Lower leg skin (tissue), 4 donors: Measurements from ENCODE around the gene TTC9C. TPM values are rescaled to one million over a fixed set of nuclear protein-coding genes. Genes with fewer than 3 reads are reported as not detected.

Experiments
- DNase-seq, 2 donors: peaks; one replicate each; pipeline ENCODE4 v3.0.0-alpha.2; 2019; ENCODE audit warnings: low spot score in 2 of 2
- H3K4me3 ChIP-seq: fragments of 200-600 bp; sonication (generic); 2 replicates; pipeline ENCODE4 v1.5.1; 2017; ENCODE audit warnings: mild to moderate bottlenecking, low read depth; ENCODE audit not compliant: poor library complexity, severe bottlenecking
- POLR2A ChIP-seq, 2 donors: fragments of 450-650 bp; IDR thresholded peaks; one replicate each; pipeline ENCODE4 v1.6.1; 2016 to 2017; ENCODE audit warnings: antibody characterized with exemption in 2 of 2, mild to moderate bottlenecking in 1 of 2, moderate library complexity in 1 of 2
- whole genome bisulfite sequencing, 2 donors: methylation state at CpG; one replicate each; pipeline ENCODE4 v1.1.5; 2018; 5-methylcytosine and 5-hydroxymethylcytosine counted together
- intact Hi-C: fragments of 100-400 bp; cut with DNase I; formaldehyde crosslinking; loops from one replicate; pipeline ENCODE4 v1.15.0; 2023; ENCODE audit warnings: low total_unique reads
- total RNA-seq, 4 donors: library from RNA; depleted of rRNA; stranded (reverse); fragments of >200 nt; gene quantifications; one replicate each; pipeline ENCODE4 v1.1.0, GENCODE V29; 2016
- TF ChIP-seq, protein P1 (sequence below), 3 donors: fragments of 450-650 bp; IDR thresholded peaks; one replicate each; pipeline ENCODE4 v1.5.1; 2016; ENCODE audit warnings: antibody characterized with exemption in 3 of 3, mild to moderate bottlenecking in 3 of 3, moderate library complexity in 2 of 3

The TTC9C gene
- total RNA-seq, 4 donors from 2014 or later, result 23.7 to 44.7 (median 33.9) TPM

DNA sequence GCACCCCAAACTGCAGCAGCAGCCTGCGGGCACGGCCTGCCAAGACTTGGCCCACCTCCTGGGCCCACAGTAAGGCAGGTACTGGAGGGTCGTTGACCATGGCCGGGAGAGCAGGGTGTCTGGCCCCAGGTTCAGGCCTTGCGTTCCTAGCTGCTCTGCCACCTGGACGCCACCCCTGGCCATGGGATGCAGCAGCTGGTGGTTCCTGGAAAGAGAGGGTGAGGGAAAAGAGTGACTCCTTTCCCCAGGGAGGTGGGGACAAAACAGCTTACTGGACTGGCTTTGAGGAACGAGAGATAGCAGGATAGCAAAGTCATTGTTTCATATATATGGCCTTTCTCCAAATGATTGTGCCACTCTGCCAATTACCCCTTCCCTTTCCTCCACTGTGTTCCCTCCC, 22.9 kb upstream of the TTC9C start:
- intact Hi-C loops, result loop anchor here (10.0 kb wide), 1 partner anchor 321 kb away; no protein-coding TSS in a partner anchor
- DNase-seq, result no peak
- 37 to 53% methylated on average over 7 of the region's 7 CpGs for WGBS, 2 donors
- H3K4me3 ChIP-seq, result no peak overlapping the region
- TF ChIP-seq, protein P1, sequence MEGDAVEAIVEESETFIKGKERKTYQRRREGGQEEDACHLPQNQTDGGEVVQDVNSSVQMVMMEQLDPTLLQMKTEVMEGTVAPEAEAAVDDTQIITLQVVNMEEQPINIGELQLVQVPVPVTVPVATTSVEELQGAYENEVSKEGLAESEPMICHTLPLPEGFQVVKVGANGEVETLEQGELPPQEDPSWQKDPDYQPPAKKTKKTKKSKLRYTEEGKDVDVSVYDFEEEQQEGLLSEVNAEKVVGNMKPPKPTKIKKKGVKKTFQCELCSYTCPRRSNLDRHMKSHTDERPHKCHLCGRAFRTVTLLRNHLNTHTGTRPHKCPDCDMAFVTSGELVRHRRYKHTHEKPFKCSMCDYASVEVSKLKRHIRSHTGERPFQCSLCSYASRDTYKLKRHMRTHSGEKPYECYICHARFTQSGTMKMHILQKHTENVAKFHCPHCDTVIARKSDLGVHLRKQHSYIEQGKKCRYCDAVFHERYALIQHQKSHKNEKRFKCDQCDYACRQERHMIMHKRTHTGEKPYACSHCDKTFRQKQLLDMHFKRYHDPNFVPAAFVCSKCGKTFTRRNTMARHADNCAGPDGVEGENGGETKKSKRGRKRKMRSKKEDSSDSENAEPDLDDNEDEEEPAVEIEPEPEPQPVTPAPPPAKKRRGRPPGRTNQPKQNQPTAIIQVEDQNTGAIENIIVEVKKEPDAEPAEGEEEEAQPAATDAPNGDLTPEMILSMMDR (IDR thresholded peaks at IDR 0.05), result no peak
- no peak for TF ChIP-seq POLR2A (IDR thresholded peaks at IDR 0.05)

DNA sequence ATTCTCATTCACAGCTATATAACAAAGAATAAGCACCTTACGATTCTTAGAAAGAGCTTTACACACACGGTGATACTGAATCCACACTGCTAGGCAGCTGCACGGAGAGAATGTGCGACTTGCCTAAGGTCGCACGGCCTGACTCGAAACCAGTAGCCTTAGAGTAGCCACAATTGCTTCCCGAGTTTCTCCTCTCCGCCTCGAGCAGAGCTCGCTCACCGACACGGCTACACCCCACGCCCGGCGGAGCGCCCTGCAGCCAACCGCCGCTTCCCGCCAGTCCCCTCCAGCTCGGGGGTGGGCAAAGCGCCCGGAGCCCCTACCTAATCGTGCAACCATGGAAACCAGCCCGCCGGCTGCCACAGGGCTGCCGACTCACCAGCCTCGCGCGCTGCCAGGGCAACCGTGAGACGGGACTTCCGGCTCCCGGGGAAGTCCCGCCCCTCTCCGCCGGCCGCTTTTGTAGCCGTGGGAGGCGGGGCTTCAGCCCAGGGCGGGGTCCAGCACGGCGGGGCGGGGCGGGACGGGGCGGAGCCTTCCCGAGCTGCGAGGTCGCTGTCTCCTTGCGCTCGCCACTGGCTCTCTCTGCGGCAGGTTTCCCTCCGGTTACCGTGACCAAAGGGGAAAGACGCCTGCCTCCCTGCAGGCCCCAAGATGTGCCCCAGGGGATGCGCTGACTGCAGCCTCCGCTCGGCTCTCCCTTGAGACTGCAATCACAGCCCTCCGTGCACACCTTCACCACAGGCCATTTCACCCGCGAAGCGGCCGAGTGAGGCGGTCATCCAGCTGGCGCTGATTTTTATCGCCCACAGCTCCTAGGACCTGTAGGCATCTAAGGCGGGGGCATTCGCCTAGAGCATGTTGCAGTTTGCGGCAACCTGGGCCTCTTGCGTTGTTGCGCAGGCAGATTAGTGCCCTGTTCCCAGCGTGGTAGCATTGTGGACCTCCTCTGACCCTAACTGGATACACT, 22.1 kb upstream of the TTC9C start:
- TF ChIP-seq, protein P1 (IDR thresholded peaks at IDR 0.05), result no peak
- TF ChIP-seq POLR2A (IDR thresholded peaks at IDR 0.05), result no peak
- peak overlapping the region; percentile 65 for H3K4me3 ChIP-seq
- 8 to 11% methylated on average over 28 to 41 of the region's 73 CpGs for WGBS, 2 donors
- intact Hi-C loops, result loop anchor here (10.0 kb wide), 1 partner anchor 321 kb away; no protein-coding TSS in a partner anchor
- DNase-seq, result peak; percentile 92 to 99

DNA sequence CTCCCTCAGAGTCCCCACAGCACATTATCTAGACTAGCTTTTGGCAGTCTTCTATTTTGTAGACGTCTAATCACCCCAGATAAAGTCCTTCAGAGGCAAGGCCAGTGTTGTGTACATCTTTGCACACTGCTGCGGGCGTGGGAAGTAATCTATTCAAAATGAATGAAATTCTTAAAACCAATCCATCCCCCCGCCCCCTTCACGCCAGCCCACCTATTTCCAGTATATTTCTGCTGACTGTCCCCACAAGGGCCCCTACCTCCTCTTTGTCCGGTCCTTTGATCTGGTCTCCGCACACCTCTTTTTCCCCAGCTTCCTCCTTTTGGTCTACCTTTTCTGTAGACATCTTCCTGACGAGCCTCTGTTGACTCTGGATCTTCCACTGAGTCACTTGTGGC, 21.4 kb upstream of the TTC9C start:
- TF ChIP-seq POLR2A (IDR thresholded peaks at IDR 0.05), result no peak
- TF ChIP-seq, protein P1 (IDR thresholded peaks at IDR 0.05), result no peak
- intact Hi-C loops, result loop anchor here (10.0 kb wide), 1 partner anchor 322 kb away; no protein-coding TSS in a partner anchor

DNA sequence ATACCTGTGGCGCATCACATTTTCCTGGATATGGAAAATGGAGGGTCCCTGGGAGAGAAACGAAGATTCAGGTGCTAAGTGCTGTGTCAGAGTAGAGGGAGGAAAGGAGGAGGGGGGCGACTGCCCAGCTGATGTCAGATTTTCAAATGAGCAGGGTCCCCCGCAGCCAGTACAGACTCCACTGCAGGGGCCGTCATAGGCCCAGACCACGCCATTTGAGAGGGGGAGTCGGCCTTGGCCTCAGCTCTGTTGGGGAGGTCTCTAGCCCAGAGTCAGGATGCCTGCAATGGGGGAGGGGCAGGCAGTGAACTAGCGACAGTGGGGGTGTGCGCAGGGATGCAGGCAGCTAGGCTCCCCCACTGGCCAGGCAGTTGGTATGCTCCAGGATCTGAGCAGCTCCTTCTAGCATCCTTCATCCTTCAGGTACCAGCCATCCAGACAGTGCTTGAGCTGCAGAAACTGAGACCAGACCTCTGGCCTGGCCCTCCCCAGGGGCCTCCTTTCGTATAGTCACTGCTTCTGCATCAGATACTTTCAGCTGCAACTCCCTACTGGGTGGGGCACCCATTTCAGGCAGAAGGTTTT, 20.9 kb upstream of the TTC9C start, which contains the start of the genes BSCL2 and GNG3:
Gene BSCL2 (minus strand): TSS at position 148 of the 585 bp plus-strand sequence. CDS start 229 bp downstream, outside the sequence.
Gene GNG3 (plus strand): TSS at position 400 of the 585 bp plus-strand sequence. CDS start 620 bp downstream, outside the sequence.
- WGBS, 2 donors, result 84 to 90% methylated on average over 9 to 10 of the region's 10 CpGs
- TF ChIP-seq, protein P1 (IDR thresholded peaks at IDR 0.05), result no peak
- TF ChIP-seq POLR2A (IDR thresholded peaks at IDR 0.05), result no peak

More for the DNA sequence above, 21.4 kb upstream of the TTC9C start:
- WGBS, 2 donors, result 80 to 82% methylated on average over 8 of the region's 8 CpGs
- H3K4me3 ChIP-seq, result peak overlapping the region; percentile 24
- no peak for DNase-seq

DNA sequence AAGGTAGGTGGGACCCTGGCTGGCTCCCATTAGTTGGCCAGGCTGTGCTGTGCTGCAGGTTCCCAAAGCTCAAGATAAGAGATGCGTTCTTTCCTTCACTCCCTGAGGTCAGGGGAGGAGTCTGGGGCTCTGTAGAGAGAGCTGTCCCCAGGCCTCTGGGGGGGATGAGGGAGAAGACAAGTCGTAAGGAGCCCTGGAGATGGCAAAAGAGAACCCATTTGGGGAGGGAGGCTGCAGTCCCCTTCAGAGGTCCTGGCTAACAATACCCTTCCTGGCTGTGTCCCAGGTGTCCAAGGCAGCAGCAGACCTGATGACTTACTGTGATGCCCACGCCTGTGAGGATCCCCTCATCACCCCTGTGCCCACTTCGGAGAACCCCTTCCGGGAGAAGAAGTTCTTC, 19.9 kb upstream of the TTC9C start:
- intact Hi-C loops, result loop anchor here (10.0 kb wide), 1 partner anchor 324 kb away; no protein-coding TSS in a partner anchor
- no peak for TF ChIP-seq POLR2A (IDR thresholded peaks at IDR 0.05)
- TF ChIP-seq, protein P1 (IDR thresholded peaks at IDR 0.05), result no peak
- WGBS, 2 donors, result 68 to 75% methylated on average over 5 of the region's 5 CpGs
- no peak for DNase-seq
- no peak overlapping the region for H3K4me3 ChIP-seq

More for the DNA sequence above, 20.9 kb upstream of the TTC9C start, which contains the start of the genes BSCL2 and GNG3:
- intact Hi-C loops, result loop anchor here (10.0 kb wide), 1 partner anchor 323 kb away; no protein-coding TSS in a partner anchor
- no peak for DNase-seq
- H3K4me3 ChIP-seq, result peak within 1 kb of the TSS; percentile 24
